ENCODE data around the gene FMN1. TPM values are rescaled to one million over a fixed set of nuclear protein-coding genes. Genes with fewer than 3 reads are reported as not detected.

FMN1 gene
- total and polyA plus RNA-seq, 10 of the 15 experiments (the other 5 are each of a cell fraction or from before 2014, with no cell fraction given) = 0.05 to 0.16 (median 0.08) TPM; not detected in 4

DNA sequence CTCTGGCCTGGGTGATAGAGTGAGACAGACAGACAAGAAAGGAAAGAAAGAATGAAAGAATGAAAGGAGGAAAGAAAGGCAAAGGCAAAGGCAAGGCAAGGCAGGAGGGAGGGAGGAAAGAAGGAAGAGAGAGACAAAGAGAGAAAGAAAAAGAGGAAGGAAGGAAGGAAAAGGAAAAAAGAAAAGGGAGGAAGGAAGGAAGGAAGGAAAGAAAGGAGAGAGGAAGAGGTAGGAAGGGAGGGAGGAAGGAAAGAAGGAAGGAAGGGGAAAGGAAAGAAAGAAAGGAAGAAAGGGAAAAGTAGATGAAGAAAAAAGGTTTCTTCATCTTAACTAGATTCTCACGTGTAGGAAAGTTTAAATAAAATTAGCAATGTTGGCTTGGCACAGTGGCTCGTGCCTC is 334.5 kb downstream of the FMN1 start (continued):
- TF ChIP-seq, protein P1, sequence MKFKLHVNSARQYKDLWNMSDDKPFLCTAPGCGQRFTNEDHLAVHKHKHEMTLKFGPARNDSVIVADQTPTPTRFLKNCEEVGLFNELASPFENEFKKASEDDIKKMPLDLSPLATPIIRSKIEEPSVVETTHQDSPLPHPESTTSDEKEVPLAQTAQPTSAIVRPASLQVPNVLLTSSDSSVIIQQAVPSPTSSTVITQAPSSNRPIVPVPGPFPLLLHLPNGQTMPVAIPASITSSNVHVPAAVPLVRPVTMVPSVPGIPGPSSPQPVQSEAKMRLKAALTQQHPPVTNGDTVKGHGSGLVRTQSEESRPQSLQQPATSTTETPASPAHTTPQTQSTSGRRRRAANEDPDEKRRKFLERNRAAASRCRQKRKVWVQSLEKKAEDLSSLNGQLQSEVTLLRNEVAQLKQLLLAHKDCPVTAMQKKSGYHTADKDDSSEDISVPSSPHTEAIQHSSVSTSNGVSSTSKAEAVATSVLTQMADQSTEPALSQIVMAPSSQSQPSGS (IDR thresholded peaks at IDR 0.05; ENCODE audit: low read length) = no peak
- TF ChIP-seq TCF3 (IDR thresholded peaks at IDR 0.05; ENCODE audit: borderline replicate concordance, insufficient read depth, low read depth, low read length) = no peak
- no peak for TF ChIP-seq SREBF1 (IDR thresholded peaks at IDR 0.05; ENCODE audit: low read length)
- no peak for TF ChIP-seq NBN (IDR thresholded peaks at IDR 0.05)

DNA sequence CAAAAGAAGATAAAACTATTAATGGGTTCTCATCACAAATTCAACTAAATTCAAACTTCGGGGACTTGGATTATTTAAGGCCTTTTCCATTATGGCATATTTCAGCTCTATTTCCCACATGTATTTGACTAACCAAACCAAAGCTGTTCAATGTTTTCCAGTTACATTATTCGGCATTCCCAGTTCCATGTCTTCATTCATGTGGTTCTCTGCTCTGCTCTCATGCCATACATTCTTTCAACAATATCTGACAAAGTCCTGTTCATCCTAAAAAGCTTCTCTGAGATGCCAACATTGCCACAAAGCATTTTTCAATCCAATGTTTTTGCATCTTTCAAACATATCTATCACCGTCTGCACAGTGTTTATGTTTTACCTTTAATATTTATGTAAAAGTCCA is 335.3 kb downstream of the FMN1 start:
- Histone ChIP-seq H3K4me2 (ENCODE audit: control insufficient read depth, insufficient read depth) (no peak overlapping the region), H4K20me1 (ENCODE audit: control insufficient read depth, insufficient read depth) (no peaks in the 10 kb centered on the region), H3K4me3 (no peak overlapping the region), H3K9ac (ENCODE audit: control insufficient read depth, insufficient read depth, low read length) (no peak overlapping the region), H3K27ac (ENCODE audit: control insufficient read depth, insufficient read depth) (no peak overlapping the region), H3K9me3 (replicated peaks; ENCODE audit: control insufficient read depth, insufficient read depth, low read length) (no peaks in the 10 kb centered on the region), H2AFZ (ENCODE audit: control insufficient read depth, low read depth, low read length) (no peak overlapping the region), H3K79me2 (ENCODE audit: control insufficient read depth, insufficient read depth, low read length) (no peaks in the 10 kb centered on the region), H3K4me1 (ENCODE audit: control insufficient read depth, insufficient read depth, low read length) (peaks cover 8% of the 10 kb centered on the region), H3K36me3 (ENCODE audit: control insufficient read depth in 2 of 2, insufficient read depth in 2 of 2, low read length in 1 of 2) (no peaks in the 10 kb centered on the region), H3K27me3 (replicated peaks in 1 of 2; ENCODE audit: control insufficient read depth in 2 of 2, insufficient read depth in 2 of 2, low read length in 1 of 2) (no peaks in the 10 kb centered on the region; a peak in 1 of 4 replicates)
- TF ChIP-seq MEF2B (IDR thresholded peaks at IDR 0.05; ENCODE audit: partially characterized antibody, poor library complexity, severe bottlenecking) = no peak
- in situ Hi-C loops (cut with MboI) (no loop called here), intact Hi-C loops (cut with micrococcal nuclease; ENCODE audit: unreplicated experiment) (no loop called here)
- BruUV-seq (replicated peaks) = no TSS peak
- ChIA-PET CTCF (interaction anchor here (1.0 to 1.6 kb wide), 2 partner anchors 10 to 14 kb away, joined by 5 read pairs; no protein-coding TSS in a partner anchor), RAD21 (ENCODE audit: unreplicated experiment) (no interaction called here), SMC1A (ENCODE audit: uncharacterized antibody, unreplicated experiment) (interaction anchor here (1.2 to 1.5 kb wide), 3 partner anchors 14 to 49 kb away, joined by 3 to 4 read pairs (median 4); no protein-coding TSS in a partner anchor), POLR2A (no interaction called here)
- 34% methylated on average over 3 of the region's 3 CpGs for WGBS (ENCODE audit: insufficient coverage, insufficient replicate concordance, low lambda C conversion rate, missing lambda C conversion rate)
- DNase-seq (ENCODE audit: low read depth, low spot score) (no peak), FAIRE-seq (no peak), ATAC-seq (no peak)

Measured in GM12878 (cell line).